GM13976 (cell line): ENCODE results near the gene SYNE2.
"Not testable (repeated sequence)": the region's sequence is repeated elsewhere in the genome, so short reads cannot be mapped to it uniquely, and the experiment has no call there.

Source experiments
- DNase-seq: peaks from one replicate; pipeline ENCODE4 v3.0.0; 2012; ENCODE audit warnings: low spot score
- in situ Hi-C: fragments of 300-500 bp; cut with MboI; formaldehyde crosslinking; loops from one replicate; pipeline ENCODE4 v1.12.0; 2022; ENCODE audit warnings: low sequenced_read_pairs, mixed read lengths, inconsistent platforms; ENCODE audit not compliant: unreplicated experiment
- TF ChIP-seq, protein P1 (sequence below): IDR thresholded peaks from 2 replicates; pipeline ENCODE4 v1.5.1; 2012; ENCODE audit warnings: borderline replicate concordance, mild to moderate bottlenecking; ENCODE audit not compliant: insufficient read depth; ENCODE audit errors: extremely low read depth, missing control alignments, control extremely low read depth

SYNE2 gene

DNA sequence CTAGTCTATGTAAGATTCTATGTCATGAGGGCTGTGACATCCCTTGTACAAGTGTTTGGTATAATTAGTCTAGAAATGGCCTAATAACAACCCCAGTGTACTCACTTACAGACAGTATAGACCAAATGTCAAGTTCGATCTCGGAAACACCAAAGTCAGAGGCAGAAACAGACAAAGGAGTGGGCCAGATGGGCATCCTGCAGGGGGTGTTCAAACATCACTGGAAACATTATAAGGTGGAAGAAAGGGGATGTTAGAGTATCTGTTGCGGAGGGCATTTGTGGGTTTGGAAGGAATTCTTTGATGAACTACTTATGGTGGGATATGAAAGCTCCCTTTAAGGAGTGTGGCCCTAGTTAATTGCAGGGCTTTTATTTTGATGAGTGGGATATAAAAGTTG, 306.8 kb downstream of the SYNE2 start:
- TF ChIP-seq, protein P1, sequence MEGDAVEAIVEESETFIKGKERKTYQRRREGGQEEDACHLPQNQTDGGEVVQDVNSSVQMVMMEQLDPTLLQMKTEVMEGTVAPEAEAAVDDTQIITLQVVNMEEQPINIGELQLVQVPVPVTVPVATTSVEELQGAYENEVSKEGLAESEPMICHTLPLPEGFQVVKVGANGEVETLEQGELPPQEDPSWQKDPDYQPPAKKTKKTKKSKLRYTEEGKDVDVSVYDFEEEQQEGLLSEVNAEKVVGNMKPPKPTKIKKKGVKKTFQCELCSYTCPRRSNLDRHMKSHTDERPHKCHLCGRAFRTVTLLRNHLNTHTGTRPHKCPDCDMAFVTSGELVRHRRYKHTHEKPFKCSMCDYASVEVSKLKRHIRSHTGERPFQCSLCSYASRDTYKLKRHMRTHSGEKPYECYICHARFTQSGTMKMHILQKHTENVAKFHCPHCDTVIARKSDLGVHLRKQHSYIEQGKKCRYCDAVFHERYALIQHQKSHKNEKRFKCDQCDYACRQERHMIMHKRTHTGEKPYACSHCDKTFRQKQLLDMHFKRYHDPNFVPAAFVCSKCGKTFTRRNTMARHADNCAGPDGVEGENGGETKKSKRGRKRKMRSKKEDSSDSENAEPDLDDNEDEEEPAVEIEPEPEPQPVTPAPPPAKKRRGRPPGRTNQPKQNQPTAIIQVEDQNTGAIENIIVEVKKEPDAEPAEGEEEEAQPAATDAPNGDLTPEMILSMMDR: no peak
- in situ Hi-C loops: no loop called here
- DNase-seq: no peak

DNA sequence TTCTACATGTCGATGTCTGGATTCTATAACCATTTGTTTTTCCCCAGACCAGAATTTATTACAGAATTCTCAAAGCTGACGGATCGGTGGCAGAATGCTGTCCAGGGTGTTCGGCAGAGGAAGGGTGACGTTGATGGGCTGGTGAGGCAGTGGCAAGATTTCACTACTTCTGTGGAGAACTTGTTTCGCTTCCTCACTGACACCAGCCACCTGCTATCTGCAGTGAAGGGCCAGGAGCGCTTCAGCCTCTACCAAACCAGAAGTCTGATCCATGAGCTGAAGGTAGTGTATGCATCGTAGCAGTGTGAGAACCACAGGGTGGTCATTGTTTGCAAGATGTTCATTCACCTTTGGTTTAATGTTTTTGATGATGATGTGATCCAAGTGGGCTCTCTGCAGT, 317.4 kb downstream of the SYNE2 start:
- in situ Hi-C loops: no loop called here
- DNase-seq: no peak
- TF ChIP-seq, protein P1: no peak

GRCh38 chr14:64174922-64175782, 322.3 kb downstream of the SYNE2 start:
- in situ Hi-C loops: no loop called here
- TF ChIP-seq, protein P1: no peak
- DNase-seq: no peak

DNA sequence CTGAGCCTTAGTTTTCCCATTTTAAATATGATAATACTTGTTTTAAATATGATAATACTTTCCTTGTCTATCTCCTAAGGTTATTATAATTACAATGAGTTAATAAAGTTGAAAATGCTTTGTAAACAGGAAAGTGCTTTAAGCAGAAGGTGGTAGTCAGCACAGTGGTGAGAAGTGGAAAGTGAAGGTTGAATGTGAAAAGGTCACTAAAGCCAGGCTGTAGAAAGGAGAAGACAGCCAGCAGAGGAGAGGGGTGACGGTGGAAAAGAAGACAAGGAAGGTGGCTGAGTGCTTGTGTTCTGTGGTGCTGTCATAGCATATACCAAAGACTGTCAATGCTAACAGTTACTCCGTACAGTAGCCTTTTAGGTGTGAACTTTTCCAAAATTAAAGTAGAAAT, 323.5 kb downstream of the SYNE2 start:
- TF ChIP-seq, protein P1: no peak
- in situ Hi-C loops: no loop called here
- no peak for DNase-seq

DNA sequence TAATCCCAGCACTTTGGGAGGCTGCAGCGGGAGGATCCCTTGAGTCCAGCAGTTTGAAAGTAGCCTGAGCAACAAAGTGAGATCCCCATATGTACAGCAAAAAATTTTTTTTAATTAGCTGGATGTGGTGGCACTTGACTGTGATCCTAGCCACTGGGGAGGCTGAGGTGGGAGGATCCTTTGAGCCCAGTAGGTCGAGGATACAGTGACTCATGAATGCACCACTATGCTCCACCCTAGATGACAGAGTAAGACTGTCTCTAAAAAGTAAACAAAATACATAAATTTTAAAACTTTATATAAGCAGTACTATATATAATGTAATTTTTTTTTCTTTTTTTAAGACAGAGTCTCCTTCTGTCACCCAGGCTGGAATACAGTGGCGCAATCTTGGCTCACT, 326.0 kb downstream of the SYNE2 start:
- DNase-seq: no peak
- in situ Hi-C loops: no loop called here
- TF ChIP-seq, protein P1: no peak

DNA sequence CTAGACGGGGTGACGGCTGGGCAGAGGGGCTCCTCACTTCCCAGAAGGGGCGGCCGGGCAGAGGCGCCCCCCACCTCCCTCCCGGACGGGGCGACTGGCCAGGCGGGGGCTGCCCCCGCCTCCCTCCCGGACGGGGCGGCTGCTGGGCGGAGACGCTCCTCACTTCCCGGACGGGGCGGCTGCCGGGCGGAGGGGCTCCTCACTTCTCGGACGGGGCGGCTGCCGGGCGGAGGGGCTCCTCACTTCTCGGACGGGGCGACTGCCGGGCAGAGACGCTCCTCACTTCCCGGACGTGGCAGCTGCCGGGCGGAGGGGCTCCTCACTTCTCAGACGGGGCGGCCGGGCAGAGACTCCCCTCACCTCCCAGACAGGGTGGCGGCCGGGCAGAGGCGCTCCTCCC, 330.1 kb downstream of the SYNE2 start:
- DNase-seq, in situ Hi-C loops: not testable (repeated sequence)

- TF ChIP-seq, protein P1: no peak
- in situ Hi-C loops: no loop called here
- no peak for DNase-seq
Measured at GRCh38 chr14:64184103-64184729, 331.4 kb downstream of the SYNE2 start.
